ENCODE results near the gene ZNF541.

ZNF541 gene

GRCh38 chr19:47615230-47615629, 42.3 kb upstream of the ZNF541 start:
- Histone ChIP-seq H4K8ac (ENCODE audit: low read depth, low read length) (no peak overlapping the region), H3K9ac (ENCODE audit: low read length) (no peak overlapping the region), H2AFZ (ENCODE audit: insufficient read depth, low read length, poor library complexity) (no peak overlapping the region), H2BK5ac (ENCODE audit: low read depth, low read length, poor library complexity) (no peak overlapping the region), H2BK120ac (ENCODE audit: insufficient read depth, low read length, poor library complexity) (no peak overlapping the region), H3K4me2 (ENCODE audit: low read length) (no peak overlapping the region), H3K9me3 (ENCODE audit: insufficient read depth, low read depth, low read length) (peaks cover 2% of the 10 kb centered on the region), H3K79me2 (ENCODE audit: control insufficient read depth, insufficient read depth, low read length, poor library complexity) (peaks cover 58% of the 10 kb centered on the region), H2BK12ac (ENCODE audit: low read length) (no peak overlapping the region), H3K4me1 (ENCODE audit: control insufficient read depth in 1 of 2, insufficient read depth in 2 of 2, low read length in 2 of 2) (peaks cover 32 to 37% of the 10 kb centered on the region in 2 experiments), H3K27me3 (ENCODE audit: insufficient read depth, low read length) (no peaks in the 10 kb centered on the region), H2AK5ac (ENCODE audit: low read length) (no peak overlapping the region), H3K18ac (ENCODE audit: low read length) (peak overlapping the region; percentile 25), H3K14ac (ENCODE audit: low read length) (no peak overlapping the region), H3K27ac (ENCODE audit: low read depth, low read length) (no peak overlapping the region), H3K36me3 (ENCODE audit: control insufficient read depth in 1 of 2, insufficient read depth in 2 of 2, low read length in 2 of 2) (peaks cover 6 to 9% of the 10 kb centered on the region in 2 experiments), H3K79me1 (ENCODE audit: low read length) (peaks cover 19% of the 10 kb centered on the region), H3K4ac (ENCODE audit: low read depth, low read length) (peak overlapping the region; percentile 99), H4K12ac (ENCODE audit: low read depth, low read length) (no peak overlapping the region), H4K91ac (ENCODE audit: low read depth, low read length) (no peak overlapping the region), H3K4me3 (ENCODE audit: low read depth, low read length) (no peak overlapping the region), H3K23ac (ENCODE audit: low read length) (no peak overlapping the region)
- DNase-seq: no peak
- WGBS (ENCODE audit: extremely low coverage, insufficient coverage, insufficient read length): no CpG with 5 or more reads among the region's 7 CpGs

GRCh38 chr19:47614559-47614958, 41.6 kb upstream of the ZNF541 start:
- Histone ChIP-seq H2BK120ac (ENCODE audit: insufficient read depth, low read length, poor library complexity) (no peak overlapping the region), H3K36me3 (ENCODE audit: control insufficient read depth in 1 of 2, insufficient read depth in 2 of 2, low read length in 2 of 2) (peaks cover 6 to 9% of the 10 kb centered on the region in 2 experiments)
- WGBS (ENCODE audit: extremely low coverage, insufficient coverage, insufficient read length): no CpG with 5 or more reads among the region's 10 CpGs

GRCh38 chr19:47614021-47614295, 41.0 kb upstream of the ZNF541 start:
- Histone ChIP-seq H3K9me3 (ENCODE audit: insufficient read depth, low read depth, low read length) (peaks cover 2% of the 10 kb centered on the region), H3K4me3 (ENCODE audit: low read depth, low read length) (no peak overlapping the region), H3K79me2 (ENCODE audit: control insufficient read depth, insufficient read depth, low read length, poor library complexity) (peaks cover 67% of the 10 kb centered on the region), H3K4me1 (ENCODE audit: control insufficient read depth in 1 of 2, insufficient read depth in 2 of 2, low read length in 2 of 2) (peaks cover 26 to 28% of the 10 kb centered on the region in 2 experiments), H3K14ac (ENCODE audit: low read length) (peak overlapping the region; percentile 51), H3K4ac (ENCODE audit: low read depth, low read length) (peak overlapping the region; percentile 99), H2BK5ac (ENCODE audit: low read depth, low read length, poor library complexity) (peak overlapping the region; percentile 60), H3K18ac (ENCODE audit: low read length) (peak overlapping the region; percentile 93), H2AFZ (ENCODE audit: insufficient read depth, low read length, poor library complexity) (no peak overlapping the region), H3K27me3 (ENCODE audit: insufficient read depth, low read length) (no peaks in the 10 kb centered on the region), H2AK5ac (ENCODE audit: low read length) (peak overlapping the region; percentile 77), H4K8ac (ENCODE audit: low read depth, low read length) (peak overlapping the region; percentile 48), H3K23ac (ENCODE audit: low read length) (no peak overlapping the region), H2BK120ac (ENCODE audit: insufficient read depth, low read length, poor library complexity) (peak overlapping the region; percentile 89), H3K27ac (ENCODE audit: low read depth, low read length) (peak overlapping the region; percentile 98), H2BK12ac (ENCODE audit: low read length) (peak overlapping the region; percentile 84), H3K4me2 (ENCODE audit: low read length) (no peak overlapping the region), H3K79me1 (ENCODE audit: low read length) (peaks cover 27% of the 10 kb centered on the region), H4K12ac (ENCODE audit: low read depth, low read length) (peak overlapping the region; percentile 60), H4K91ac (ENCODE audit: low read depth, low read length) (peak overlapping the region; percentile 94), H3K9ac (ENCODE audit: low read length) (no peak overlapping the region), H3K36me3 (ENCODE audit: control insufficient read depth in 1 of 2, insufficient read depth in 2 of 2, low read length in 2 of 2) (peaks cover 6 to 9% of the 10 kb centered on the region in 2 experiments)
- no peak for DNase-seq
- no CpG with 5 or more reads among the region's 3 CpGs for WGBS (ENCODE audit: extremely low coverage, insufficient coverage, insufficient read length)

More at GRCh38 chr19:47614559-47614958, 41.6 kb upstream of the ZNF541 start:
- Histone ChIP-seq H3K27ac (ENCODE audit: low read depth, low read length) (no peak overlapping the region), H2BK5ac (ENCODE audit: low read depth, low read length, poor library complexity) (no peak overlapping the region), H3K79me1 (ENCODE audit: low read length) (peaks cover 22% of the 10 kb centered on the region), H3K9ac (ENCODE audit: low read length) (no peak overlapping the region), H3K4ac (ENCODE audit: low read depth, low read length) (peak overlapping the region; percentile 99), H3K27me3 (ENCODE audit: insufficient read depth, low read length) (no peaks in the 10 kb centered on the region), H3K4me1 (ENCODE audit: control insufficient read depth in 1 of 2, insufficient read depth in 2 of 2, low read length in 2 of 2) (peaks cover 29 to 31% of the 10 kb centered on the region in 2 experiments), H3K4me2 (ENCODE audit: low read length) (no peak overlapping the region), H3K14ac (ENCODE audit: low read length) (no peak overlapping the region), H2AFZ (ENCODE audit: insufficient read depth, low read length, poor library complexity) (no peak overlapping the region), H4K8ac (ENCODE audit: low read depth, low read length) (no peak overlapping the region), H2BK12ac (ENCODE audit: low read length) (no peak overlapping the region), H2AK5ac (ENCODE audit: low read length) (no peak overlapping the region), H4K91ac (ENCODE audit: low read depth, low read length) (no peak overlapping the region), H4K12ac (ENCODE audit: low read depth, low read length) (no peak overlapping the region), H3K23ac (ENCODE audit: low read length) (no peak overlapping the region), H3K18ac (ENCODE audit: low read length) (no peak overlapping the region), H3K9me3 (ENCODE audit: insufficient read depth, low read depth, low read length) (peaks cover 2% of the 10 kb centered on the region), H3K79me2 (ENCODE audit: control insufficient read depth, insufficient read depth, low read length, poor library complexity) (peaks cover 64% of the 10 kb centered on the region), H3K4me3 (ENCODE audit: low read depth, low read length) (no peak overlapping the region)
- DNase-seq: no peak

- Histone ChIP-seq H2AFZ (ENCODE audit: insufficient read depth, low read length, poor library complexity) (no peak overlapping the region), H3K14ac (ENCODE audit: low read length) (peak overlapping the region; percentile 96), H3K79me1 (ENCODE audit: low read length) (peaks cover 28% of the 10 kb centered on the region), H4K91ac (ENCODE audit: low read depth, low read length) (peak overlapping the region; percentile 95), H3K4ac (ENCODE audit: low read depth, low read length) (peak overlapping the region; percentile 99), H2BK5ac (ENCODE audit: low read depth, low read length, poor library complexity) (peak overlapping the region; percentile 96), H3K27me3 (ENCODE audit: insufficient read depth, low read length) (no peaks in the 10 kb centered on the region), H4K12ac (ENCODE audit: low read depth, low read length) (peak overlapping the region; percentile 62), H2BK120ac (ENCODE audit: insufficient read depth, low read length, poor library complexity) (peak overlapping the region; percentile 89), H3K27ac (ENCODE audit: low read depth, low read length) (peak overlapping the region; percentile 98), H3K36me3 (ENCODE audit: control insufficient read depth in 1 of 2, insufficient read depth in 2 of 2, low read length in 2 of 2) (peaks cover 6 to 9% of the 10 kb centered on the region in 2 experiments), H4K8ac (ENCODE audit: low read depth, low read length) (peak overlapping the region; percentile 70), H3K4me1 (ENCODE audit: control insufficient read depth in 1 of 2, insufficient read depth in 2 of 2, low read length in 2 of 2) (peaks cover 23 to 26% of the 10 kb centered on the region in 2 experiments), H2AK5ac (ENCODE audit: low read length) (peak overlapping the region; percentile 81), H3K4me3 (ENCODE audit: low read depth, low read length) (no peak overlapping the region), H3K79me2 (ENCODE audit: control insufficient read depth, insufficient read depth, low read length, poor library complexity) (peaks cover 64% of the 10 kb centered on the region), H2BK12ac (ENCODE audit: low read length) (peak overlapping the region; percentile 93), H3K4me2 (ENCODE audit: low read length) (peak overlapping the region; percentile 37), H3K23ac (ENCODE audit: low read length) (no peak overlapping the region), H3K9ac (ENCODE audit: low read length) (no peak overlapping the region), H3K18ac (ENCODE audit: low read length) (peak overlapping the region; percentile 93), H3K9me3 (ENCODE audit: insufficient read depth, low read depth, low read length) (peaks cover 2% of the 10 kb centered on the region)
- no CpG with 5 or more reads among the region's 14 CpGs for WGBS (ENCODE audit: extremely low coverage, insufficient coverage, insufficient read length)
- peak; percentile 76 to 86 for DNase-seq
These were observed 40.4 kb upstream of the ZNF541 start for GRCh38 chr19:47613165-47614020.

Measured in trophoblast cell (in vitro differentiated cells and primary cell).